IPS-18c (cell line): Measurements from ENCODE around the gene ATP6V0E2.
A peak's percentile ranks its signal among the peaks of the same experiment; 100 is the strongest.
"Not testable (repeated sequence)": the region's sequence is repeated elsewhere in the genome, so short reads cannot be mapped to it uniquely, and the experiment has no call there.

Experiments
- H3K4me3 ChIP-seq: 2 replicates; pipeline ENCODE4 v1.7.0; 2013; ENCODE audit warnings: low read depth, mild to moderate bottlenecking, low read length, moderate library complexity; ENCODE audit not compliant: insufficient read depth
- H3K9me3 ChIP-seq: one replicate; pipeline ENCODE4 v1.6.1; 2013; ENCODE audit warnings: mild to moderate bottlenecking, low read length, moderate library complexity; ENCODE audit not compliant: control insufficient read depth, insufficient read depth

The ATP6V0E2 gene

DNA sequence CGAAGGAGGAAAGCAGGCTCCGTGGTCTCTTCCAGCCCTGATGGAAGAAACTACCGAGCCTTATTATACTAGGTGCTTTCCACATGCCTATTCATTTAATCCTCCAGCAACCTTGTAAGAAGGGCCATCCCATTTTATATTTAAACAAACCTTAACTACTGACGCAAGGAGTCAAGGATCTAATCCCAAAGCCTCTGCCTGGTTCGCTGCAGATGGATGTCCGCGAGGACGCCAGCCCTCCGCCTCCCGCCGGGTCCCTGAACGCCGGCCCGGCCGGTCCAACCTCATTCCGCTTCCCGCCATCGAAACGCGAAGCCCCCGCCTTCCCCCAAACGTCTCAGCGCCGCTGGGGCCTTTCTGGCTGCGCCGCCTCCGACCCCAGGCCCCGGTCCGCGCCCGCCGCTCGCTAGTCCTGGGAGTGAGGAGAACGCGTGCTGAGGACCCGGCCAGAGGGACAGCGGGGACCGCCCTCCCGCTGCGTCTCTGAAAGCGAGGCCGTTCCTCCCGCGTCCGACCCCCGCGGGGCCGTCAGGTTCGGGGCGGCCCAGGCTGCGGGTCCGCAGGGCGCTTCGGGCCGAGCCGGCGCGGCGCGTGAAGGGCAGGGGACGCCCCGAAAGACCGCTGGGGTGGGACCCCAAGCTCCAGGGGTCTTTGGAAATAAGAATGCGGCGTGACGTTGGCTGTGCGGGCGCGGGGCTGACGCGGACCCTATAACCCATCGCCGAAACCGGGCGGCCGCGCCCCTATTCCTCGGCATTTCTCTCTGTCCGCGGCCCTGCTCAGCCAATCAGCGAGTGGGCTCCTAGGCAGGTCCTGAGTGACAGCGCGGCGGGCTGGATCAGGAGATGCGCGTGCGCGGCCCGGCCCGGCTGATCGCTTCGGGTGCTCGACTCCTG is at the start of gene ATP6V0E2:
TSS of gene ATP6V0E2 (plus strand) at position 896 of the 896 bp plus-strand sequence. CDS start 97 bp downstream, outside the sequence.
- Histone ChIP-seq H3K9me3 (no peaks in the 10 kb centered on the region), H3K4me3 (peak within 1 kb of the TSS; percentile 73)

DNA sequence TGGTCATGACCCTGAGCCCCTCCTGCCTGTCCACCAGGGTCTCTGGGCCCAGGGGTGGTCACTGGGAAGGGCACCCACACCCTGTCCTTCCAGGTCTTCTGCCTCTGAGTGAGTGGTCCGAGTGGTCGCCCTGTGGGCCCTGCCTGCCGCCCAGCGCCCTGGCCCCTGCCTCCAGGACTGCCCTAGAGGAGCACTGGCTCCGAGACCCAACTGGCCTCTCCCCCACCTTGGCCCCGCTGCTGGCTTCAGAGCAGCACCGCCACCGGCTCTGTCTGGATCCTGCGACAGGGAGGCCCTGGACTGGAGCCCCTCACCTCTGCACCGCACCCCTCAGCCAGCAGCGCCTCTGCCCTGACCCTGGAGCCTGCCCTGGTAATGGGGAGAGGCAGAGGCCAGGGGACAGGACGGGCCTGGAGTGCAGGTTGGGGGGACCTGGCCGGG is 49.4 kb upstream of the ATP6V0E2 start:
- Histone ChIP-seq H3K4me3 (no peak overlapping the region), H3K9me3 (peaks cover 5% of the 10 kb centered on the region)

DNA sequence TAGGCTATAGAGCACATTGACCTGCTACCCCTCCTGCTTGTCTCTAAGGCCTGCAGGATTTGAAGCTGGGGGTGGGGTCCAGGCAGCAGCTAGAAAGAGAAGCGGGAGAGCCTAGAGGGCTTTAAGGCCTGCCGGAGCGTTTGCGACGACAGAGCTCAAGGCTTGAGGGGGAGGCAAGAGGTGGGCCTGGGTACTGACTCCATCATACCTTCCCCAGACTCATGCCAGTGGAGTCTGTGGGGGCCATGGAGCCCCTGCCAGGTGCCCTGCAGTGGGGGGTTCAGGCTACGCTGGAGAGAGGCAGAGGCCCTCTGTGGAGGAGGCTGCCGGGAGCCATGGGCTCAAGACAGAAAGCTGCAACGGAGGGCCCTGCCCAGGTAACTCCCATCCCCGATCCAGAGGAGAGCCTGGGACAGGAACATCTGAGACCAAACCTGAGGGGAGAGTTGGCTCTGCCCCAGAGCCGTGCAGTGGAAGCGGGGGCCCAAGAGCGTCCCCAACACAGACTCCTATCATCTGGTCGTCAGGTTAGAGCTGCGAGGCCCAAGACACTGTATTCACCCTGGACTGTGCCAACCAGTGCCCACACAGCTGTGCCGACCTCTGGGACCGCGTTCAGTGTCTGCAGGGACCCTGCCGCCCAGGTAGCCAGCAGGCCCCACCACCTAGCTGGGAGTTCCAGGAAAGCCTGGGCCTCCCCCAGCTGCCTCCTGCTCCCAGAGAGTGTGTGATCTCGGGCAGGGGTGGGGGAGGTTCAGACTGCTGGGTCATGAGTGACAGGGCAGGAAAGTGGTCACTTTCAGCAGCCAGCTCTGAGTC is 48.8 kb upstream of the ATP6V0E2 start:
- H3K4me3 ChIP-seq, result no peak overlapping the region

DNA sequence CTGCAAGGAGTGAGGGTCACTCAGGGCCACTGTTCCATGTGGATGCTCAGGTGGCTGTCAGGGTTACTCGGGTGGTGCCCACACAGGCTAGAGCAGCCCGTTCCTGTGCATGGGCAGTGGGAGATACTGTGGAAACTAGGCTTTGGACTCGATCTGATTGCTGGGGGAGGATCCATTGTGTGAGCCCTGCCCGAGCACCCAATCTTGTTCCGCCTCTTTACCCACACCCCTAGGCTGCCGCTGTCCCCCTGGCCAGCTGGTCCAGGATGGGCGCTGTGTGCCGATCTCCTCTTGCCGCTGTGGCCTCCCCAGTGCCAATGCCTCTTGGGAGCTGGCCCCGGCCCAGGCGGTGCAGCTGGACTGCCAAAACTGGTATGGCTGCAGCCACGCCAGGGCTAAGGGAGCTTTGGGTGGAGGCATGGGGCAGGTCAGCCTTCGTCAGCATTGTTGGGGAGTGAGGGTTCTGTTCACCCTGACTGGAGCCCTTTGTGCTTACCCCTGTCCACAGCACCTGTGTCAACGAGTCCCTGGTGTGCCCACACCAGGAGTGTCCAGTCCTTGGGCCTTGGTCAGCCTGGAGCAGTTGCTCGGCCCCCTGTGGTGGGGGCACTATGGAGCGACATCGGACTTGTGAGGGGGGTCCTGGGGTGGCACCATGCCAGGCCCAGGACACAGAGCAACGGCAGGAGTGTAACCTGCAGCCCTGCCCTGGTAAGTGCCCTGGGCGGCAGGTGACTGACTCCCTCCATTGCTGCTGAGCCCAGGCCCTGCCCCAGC is 48.0 kb upstream of the ATP6V0E2 start:
- H3K4me3 ChIP-seq, result no peak overlapping the region
- peaks cover 5% of the 10 kb centered on the region for H3K9me3 ChIP-seq

More for the DNA sequence above, 48.8 kb upstream of the ATP6V0E2 start:
- H3K9me3 ChIP-seq, result peaks cover 5% of the 10 kb centered on the region

DNA sequence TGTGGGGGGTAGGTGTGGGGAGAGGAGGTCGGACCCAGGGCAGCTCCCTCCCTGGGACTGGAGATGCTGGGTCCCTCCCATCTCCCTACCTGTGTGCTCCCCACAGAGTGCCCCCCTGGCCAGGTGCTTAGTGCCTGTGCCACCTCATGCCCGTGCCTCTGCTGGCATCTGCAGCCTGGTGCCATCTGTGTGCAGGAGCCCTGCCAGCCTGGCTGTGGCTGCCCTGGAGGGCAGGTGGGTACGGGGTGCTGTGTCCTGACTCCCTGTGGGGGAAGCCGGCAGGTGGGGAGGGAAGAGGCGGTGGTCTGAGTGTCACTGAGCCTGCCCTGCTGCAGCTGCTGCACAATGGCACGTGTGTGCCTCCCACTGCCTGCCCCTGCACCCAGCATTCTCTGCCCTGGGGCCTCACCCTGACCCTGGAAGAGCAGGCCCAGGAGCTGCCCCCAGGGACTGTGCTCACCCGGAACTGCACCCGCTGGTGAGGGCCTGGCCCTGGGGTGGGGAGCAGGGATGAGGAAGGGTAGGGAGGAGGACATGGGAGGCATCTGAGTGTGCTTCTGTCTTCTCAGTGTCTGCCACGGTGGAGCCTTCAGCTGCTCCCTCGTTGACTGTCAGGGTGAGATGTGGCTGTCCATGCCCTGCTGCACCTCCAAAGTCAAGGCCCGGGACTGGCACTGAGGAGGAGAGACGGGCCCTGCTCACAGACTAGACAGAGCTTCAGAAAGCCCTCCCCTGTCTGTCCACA is 47.3 kb upstream of the ATP6V0E2 start:
- H3K9me3 ChIP-seq, result peaks cover 5% of the 10 kb centered on the region
- no peak overlapping the region for H3K4me3 ChIP-seq

DNA sequence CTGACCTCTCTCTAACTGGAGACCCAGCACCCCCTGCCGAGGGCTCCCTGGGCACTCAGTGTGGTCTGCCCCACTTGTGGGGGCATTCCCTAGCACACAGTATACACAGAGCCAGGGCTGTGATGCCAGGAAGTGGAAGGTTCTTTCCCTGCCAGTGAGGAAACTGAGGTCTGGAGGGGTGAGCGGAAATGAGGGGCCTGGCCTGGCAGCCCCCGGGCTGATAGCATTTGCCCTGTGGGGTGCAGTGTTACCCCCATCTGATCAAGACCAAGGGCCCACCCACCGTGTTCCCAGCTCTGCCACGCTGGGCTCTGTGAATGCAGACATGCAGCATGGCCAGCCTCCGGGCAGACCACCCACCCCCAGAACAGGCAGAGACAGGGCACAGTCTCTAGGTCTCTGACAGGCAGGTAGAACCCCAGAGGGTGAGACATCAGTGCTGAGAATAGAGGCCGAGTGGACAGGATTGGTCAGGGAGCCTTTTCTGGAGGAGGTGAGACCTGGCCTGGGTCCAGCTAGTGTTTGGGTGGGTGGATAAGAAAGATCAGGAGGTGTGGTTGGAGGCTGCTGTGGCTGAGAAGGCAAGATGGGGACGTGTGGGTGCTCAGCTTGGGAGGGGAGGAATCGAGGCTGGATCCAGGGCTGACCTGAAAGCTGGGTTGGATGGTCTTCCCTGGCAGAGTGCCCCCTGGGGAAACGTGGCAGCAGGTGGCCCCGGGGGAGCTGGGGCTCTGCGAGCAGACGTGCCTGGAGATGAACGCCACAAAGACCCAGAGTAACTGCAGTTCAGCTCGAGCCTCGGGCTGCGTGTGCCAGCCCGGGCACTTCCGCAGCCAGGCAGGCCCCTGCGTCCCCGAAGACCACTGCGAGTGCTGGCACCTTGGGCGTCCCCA is 46.4 kb upstream of the ATP6V0E2 start:
- Histone ChIP-seq H3K9me3 (peaks cover 3% of the 10 kb centered on the region), H3K4me3 (no peak overlapping the region)

DNA sequence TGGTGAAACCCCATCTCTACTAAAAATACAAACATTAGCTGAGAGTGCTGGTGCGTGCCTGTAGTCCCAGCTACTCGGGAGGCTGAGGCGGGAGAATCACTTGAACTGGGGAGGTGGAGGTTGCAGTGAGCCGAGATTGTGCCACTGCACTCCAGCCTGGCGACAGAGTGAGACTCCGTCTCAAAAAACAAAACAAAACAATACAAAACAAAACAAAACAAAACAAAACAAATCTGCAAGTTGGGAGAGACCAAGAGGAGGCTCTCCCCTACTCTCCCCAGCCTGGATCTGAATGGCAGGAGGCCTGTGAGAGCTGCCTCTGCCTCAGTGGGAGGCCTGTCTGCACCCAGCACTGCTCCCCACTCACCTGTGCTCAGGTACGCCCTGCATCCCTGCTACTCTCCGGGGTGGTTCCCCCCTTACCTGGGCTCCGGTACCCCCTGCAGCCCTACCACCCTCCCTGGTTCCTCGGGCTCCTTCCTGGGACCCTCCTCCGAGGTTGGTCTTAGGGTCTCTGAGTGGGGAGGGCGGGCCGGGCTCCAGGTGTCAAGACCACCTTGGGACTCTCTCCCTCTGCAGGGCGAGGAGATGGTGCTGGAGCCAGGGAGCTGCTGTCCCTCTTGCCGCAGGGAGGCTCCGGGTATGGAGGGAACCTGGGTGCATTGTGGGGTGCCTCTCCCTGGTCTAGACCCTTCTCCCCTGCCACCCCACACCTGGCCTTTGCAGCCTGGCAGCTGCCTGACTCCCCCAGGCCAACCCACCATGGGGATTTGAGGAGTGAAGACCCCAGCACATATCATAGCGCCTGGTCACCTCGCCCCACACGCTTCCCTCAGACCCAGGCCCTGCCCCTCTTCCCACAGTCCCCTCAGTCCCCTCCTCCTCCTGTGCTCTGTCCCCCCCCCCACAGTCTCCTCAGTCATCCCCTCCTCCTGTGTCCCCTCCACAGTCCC is 45.1 kb upstream of the ATP6V0E2 start:
- Histone ChIP-seq H3K4me3 (no peak overlapping the region), H3K9me3 (peaks cover 3% of the 10 kb centered on the region)

DNA sequence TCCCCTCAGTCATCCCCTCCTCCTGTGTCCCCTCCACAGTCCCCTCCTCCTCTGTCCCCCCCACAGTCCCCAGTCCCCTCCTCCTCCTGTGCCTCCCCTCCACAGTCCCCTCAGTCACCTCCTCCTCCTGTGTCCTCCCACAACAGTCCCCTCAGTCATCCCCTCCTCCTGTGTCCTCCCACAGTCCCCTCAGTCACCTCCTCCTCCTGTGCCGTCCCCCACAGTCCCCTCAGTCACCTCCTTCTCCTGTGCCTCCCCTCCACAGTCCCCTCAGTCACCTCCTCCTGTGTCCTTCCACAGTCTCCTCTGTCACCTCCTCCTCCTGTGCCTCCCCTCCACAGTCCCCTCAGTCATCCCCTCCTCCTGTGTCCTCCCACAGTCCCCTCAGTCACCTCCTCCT is 43.2 kb upstream of the ATP6V0E2 start:
- not testable (repeated sequence) for H3K9me3 ChIP-seq, H3K4me3 ChIP-seq

DNA sequence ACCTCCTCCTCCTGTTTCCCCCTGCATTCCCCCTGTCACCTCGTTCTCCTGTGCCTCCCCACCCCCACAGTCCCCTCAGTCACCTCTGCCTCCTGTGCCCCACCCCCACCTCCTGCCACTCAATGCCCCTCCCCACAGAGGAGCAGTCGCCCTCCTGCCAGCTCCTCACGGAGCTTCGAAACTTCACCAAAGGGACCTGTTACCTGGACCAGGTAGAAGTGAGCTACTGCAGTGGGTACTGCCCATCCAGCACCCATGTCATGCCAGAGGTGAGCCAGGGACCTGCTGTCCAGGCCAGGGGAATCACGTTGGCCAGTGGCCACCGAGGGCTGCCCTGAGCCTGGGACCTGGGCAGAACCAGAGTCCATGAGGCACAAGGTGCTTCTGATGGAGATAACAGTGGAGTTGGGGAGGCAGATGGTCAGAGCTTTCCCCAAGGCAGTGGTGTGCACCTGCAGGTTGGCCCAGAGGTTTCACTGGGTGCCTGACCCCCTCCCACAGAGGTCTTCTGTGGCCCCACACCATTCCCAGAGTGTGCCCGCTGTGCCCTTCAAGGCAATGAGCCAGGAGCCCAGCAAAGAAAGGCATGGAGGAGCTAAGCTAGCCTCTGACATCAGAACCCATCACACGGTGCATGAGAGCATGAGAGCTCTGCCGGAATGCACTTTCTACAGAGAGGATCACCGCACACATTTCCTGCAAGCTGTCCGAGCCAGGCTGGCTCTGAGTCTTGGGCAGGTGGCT is 42.6 kb upstream of the ATP6V0E2 start:
- no peaks in the 10 kb centered on the region for H3K9me3 ChIP-seq
- H3K4me3 ChIP-seq, result no peak overlapping the region

DNA sequence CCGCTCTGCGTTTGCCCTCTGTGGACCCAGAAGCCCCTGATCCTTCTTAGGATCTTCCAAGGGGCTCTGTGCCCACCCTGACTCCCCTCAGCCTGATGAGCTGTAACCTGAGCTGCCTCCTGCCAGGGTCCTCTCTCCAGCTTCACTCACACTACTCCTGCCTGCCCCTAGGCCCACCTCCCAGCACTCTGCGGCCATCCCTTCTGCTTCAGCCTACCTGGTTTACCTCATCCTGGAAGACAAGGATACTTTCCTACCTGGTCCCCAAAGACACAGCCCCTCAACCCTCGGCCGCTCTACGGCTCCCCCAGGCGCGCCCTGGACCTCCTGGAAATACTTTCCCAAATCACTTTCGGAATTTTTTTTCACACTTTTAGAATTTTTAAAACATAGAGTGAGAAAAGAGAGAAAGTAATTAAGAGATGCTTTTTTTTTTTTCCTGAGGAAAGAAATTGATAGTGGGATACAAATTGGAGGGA is 42.0 kb upstream of the ATP6V0E2 start:
- Histone ChIP-seq H3K4me3 (no peak overlapping the region), H3K9me3 (no peaks in the 10 kb centered on the region)

DNA sequence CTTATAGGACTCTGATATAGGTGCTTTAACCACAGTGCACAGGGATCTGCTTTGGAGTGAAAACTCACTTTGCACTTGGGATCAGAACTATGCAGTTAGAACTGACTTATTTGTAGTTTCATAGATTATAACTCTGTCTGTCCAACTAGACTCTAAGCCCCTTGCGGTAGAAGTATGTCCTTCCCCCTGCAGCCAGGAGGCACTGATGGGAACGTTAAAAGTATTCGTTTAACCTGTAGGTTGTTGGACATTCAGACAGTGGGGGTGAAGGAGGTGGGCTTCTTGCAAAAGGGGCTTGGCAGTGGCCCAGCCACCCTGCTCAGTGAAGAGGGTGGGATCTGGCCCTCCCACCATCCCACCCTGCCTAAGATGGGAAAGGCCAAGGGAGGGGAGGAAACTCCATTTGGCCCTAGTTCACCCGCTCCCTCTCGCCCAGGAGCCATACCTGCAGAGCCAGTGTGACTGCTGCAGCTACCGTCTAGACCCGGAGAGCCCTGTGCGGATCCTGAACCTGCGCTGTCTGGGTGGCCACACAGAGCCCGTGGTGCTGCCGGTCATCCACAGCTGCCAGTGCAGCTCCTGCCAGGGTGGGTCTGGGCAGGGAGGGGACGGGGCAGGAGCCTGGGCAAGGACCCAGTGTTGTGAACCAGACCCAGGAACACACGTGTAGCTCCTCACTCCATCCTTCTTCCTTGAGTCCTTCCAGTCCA is 41.3 kb upstream of the ATP6V0E2 start:
- no peak overlapping the region for H3K4me3 ChIP-seq
- no peaks in the 10 kb centered on the region for H3K9me3 ChIP-seq

DNA sequence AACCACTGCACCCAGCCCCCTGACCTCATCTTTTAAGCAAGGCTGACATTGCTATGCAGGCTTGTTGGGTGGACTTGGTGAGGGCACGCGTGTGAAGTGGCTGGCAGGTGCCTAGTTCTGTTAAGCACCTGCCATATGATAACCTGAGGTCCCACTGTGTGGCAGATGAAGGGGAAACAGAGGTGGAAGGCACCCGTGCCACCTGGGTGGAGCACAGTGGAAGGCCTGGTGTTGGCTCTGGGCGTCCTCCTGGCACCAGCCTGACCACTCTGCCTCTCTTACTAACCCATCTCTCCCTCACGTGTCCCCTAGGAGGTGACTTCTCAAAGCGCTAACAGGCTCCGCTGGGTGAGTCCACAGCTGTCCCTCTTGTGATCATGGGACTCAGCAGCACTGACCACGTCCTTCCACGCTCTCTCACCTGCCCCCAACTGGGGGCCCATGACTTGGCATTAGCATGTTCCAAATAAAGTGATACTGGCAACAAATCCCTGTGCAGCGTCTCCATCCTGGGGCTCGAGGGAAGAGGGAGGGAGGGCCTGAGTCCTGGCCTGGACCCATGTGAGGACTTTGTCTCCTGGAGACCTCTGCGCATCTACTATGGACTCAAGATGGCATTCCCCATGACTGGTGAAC is 40.2 kb upstream of the ATP6V0E2 start:
- no peaks in the 10 kb centered on the region for H3K9me3 ChIP-seq
- no peak overlapping the region for H3K4me3 ChIP-seq

DNA sequence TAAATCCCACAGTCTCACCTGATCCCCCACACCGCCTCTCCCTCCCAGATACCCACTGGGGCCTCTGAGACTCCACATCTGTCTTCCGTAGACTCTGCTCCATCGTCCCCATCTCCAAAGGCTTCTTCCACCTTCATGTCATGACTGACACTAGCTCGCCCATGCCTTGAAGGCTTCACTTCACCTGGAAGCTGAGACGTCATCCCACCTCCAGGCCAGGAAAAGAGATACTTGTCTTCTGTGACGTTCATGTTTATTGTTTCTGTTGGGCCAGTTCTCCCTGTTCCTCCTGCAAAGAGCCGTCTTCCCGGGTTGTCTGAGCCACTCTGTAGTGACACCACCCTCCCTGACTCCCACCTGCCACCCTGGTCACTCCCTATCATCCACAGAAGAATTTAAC is 39.2 kb upstream of the ATP6V0E2 start:
- Histone ChIP-seq H3K4me3 (no peak overlapping the region), H3K9me3 (no peaks in the 10 kb centered on the region)
